Fibroblast of peridontal ligament (primary cell): ENCODE data around the gene FOXA3.
"Not testable (repeated sequence)": the region's sequence is repeated elsewhere in the genome, so short reads cannot be mapped to it uniquely, and the experiment has no call there.

ENCODE experiments used
- DNase-seq: peaks from one replicate; pipeline ENCODE4 v3.0.0-alpha.2; 2010; ENCODE audit errors: extremely low read depth

FOXA3 gene

DNA sequence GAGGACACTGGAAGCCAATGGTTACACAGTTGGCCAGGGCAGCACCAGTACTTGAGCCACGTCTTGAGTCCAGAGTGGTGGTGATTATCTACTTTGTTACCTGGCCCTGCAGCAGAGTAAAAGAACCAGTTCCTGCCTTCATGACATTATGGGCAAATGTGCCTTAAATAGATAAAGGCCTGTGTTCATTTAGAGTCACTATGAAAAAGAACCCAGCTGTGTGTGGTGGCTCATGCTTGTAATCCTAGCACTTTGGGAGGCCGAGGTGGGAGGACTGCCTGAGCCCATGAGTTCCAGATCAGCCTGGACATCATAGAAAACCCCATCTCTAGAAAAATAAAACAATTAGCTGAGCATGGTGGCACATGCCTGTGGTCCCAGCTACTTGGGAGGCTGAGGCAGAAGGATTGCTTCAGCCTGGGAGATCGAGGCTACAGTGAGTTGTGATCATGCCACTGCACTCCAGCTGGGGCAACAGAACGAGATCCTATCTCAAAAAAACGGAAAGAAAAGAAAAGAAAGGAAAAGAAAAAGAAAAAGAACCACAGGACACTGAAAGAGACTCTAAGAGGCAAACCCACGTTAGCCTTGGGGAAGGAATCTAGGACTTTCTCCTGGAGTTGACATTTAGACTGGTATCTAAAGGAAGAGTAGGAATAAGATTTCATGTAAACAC lies 25.2 kb downstream of the FOXA3 start:
- DNase-seq = no peak

DNA sequence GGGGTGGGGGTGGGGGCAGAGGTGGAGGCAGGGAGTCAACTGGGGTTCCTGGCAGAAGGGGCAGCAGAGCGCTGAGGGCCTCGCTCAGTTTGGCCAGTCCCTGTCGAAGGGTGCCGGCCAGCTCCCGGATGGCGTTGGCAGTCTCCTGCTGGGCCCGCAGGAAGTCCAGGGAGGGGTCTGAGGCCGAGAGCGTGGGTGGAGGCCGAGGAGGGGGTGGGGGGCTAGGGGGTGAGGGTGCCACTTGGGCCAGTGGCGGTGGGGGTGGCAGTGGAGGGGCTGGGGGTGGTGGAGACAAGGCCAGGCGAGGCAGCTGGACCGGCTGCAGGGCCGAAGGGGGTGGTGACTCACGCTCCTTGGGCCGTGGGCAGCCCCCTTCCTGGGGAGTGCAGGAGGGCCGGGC lies 26.8 kb downstream of the FOXA3 start:
- DNase-seq = no peak

DNA sequence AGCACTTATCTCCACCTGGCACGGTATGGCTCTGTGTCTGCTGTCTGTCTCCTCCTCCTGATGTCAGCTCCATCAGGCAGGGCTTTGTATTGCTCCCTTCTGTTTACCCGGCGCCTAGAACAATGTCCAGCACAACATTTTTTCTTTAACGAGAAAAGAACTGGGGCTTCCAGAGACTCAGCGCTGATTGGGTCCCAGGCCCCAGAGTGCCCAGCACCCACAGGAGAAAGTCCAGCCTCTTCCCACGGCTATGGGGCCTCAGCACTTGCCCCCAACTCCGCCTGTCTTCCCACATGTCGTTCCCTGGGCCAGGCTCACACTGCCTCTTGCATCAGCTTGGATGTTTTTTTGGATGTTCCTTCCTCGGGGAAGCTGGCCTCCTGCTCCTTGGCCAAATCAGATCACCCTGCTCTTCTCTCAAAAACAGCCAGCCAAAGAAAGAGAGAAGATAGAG lies 31.4 kb downstream of the FOXA3 start:
- no peak for DNase-seq

DNA sequence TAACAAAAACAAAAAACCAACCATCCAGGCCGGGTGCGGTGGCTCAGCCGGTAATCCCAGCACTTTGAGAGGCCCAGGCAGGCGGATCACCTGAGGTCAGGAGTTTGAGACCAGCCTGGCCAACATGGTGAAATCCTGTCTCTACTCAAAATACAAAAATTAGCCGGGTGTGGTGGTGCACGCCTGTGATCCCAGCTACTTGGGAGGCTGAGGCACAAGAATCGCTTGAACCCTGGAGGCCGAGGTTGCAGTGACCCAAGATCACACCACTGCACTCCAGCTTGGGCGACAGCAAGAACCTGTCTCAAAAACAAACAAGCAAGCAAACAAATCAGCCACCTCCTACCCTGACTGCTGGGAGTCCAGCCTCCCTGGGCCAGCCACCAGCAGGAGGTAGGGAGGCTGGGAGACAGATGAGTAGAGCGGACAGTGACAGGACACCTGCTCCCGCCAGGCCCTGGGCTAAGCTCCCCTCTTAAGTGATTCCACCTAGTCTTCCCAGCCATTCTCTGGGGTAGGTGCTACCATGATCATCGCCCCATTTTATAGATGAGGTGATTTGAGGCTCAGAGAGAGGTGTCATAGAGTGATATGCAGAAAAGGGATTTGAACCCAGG lies 32.0 kb downstream of the FOXA3 start:
- DNase-seq = not testable (repeated sequence)

DNA sequence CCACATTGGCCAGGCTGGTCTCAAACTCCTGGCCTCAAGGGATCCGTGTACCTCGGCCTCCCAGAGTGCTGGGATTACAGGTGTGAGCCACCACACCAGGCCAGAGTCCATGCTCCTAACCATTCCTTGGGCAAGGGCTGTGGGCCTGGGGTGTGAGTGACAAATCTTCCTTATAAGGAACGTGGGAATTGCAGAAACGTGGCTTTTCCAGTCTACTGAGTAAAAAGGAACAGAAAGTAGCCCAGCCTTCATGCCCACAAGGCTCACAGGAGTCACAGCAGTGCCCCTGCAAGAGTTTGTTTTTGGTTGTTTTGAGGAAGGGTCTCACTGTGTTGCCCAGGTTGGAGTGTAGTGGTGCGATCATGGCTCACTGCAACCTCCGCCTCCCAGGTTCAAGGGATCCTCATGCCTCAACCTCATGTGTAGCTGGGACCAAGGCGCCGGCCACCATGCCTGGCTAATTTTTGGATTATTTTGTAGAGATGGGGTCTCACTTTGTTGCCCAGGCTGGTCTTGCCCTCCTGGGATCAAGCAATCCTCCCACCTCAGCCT lies 33.2 kb downstream of the FOXA3 start:
- no peak for DNase-seq

DNA sequence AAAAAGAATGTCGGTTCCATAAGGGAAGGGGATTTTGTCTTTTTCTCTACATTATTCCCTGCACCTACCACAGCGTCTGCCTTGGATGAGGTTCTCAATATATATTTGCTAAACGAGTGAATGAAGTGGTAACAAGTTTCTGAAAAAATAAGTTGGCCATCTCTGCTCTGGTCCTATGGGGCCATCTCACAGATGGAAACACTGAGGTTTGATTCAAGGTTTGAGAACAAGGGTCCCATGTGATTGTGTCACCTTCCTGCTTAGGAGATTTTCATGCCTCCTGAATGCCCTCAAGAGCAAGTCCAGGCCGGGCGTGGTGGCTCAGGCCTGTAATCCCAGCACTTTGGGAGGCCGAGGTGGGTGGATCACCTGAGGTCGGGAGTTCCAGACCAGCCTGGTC lies 35.1 kb downstream of the FOXA3 start:
- no peak for DNase-seq

DNA sequence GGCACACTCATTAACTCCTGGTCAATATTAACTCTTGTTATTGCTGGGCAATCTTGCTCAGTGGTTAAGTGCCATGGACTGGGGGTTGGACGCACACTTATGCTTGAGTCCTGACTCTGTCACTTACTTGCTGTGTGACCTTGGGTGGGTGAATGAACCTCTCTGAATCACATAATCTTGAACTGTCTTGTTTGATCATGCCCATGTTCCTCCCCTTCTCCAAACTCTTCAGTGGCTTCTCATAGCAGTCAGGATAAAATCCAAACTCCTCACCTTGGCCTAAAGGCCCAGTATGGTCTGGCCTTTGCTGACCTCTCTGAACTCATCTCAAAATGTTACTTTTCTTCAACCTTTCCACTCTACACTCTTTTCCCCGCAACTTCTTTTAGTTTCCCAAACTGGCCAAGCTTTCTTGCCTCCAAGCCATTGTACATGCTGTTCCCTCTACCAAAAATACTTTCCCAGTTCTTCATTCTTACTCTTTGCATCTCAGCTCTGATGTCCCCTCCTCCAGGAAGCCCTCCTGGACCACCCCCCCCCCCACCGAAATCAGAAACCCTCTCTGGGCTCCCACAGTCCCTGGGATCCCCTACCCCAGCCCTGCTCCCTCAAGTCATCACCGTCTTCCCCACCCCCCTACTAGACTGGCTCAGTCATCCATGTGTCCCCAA lies 35.9 kb downstream of the FOXA3 start:
- DNase-seq = no peak

DNA sequence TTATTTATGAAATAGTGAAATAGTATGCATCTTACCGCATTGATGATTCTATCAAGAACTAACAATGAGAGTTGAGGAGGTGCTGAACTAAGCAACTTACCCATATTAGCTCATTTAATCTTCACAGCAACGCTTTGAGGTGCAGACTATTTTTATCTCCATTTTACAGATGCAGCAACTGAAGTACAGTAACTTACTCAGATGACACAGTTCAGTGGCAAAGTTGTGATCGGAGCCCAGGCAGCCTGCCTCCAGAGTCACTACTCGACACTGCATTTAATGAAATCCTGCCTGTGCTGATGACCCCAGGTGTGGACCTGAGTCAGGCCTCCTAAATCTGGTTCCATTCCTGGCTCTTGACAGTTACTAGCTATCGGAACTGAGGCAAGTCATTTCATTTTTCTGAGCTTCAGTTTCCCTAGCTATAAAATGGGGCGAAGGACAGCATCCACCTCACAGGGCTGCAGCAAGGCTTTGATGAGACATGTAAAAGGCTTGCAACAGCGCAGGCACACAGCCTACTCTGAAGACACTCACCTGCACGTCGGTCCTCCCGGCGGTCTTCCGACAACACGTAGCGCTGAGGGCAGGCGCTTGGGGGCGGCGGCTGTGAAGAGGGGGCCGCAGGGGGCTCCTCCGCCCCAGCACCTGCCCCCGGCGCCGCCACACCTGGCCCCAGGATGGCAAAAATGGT lies 36.8 kb downstream of the FOXA3 start:
- DNase-seq = no peak

DNA sequence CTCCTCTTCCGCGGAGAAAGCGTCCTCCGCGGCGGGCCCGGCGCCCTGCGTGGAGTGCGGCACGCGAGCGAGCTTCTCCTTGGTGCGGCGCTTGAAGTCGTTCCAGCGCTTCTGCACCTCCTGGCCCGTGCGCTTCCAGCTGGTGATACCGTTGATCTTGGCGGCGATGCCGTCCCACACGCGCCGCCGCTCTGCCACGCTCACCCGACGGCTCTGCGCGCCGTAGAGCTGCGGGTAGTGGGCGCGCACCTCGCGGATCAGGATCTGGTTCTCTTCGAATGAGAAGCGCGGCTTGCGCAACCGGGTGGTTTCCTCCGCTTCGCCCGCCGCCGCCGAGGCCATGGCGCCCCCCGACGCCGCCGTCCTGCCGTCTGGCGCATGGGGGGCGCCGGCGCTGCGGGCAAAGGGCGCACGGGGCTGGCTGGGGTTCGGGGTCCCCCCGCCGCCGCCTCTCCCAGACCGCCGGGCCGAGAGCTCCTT lies 37.3 kb downstream of the FOXA3 start:
- DNase-seq = peak; percentile 27

DNA sequence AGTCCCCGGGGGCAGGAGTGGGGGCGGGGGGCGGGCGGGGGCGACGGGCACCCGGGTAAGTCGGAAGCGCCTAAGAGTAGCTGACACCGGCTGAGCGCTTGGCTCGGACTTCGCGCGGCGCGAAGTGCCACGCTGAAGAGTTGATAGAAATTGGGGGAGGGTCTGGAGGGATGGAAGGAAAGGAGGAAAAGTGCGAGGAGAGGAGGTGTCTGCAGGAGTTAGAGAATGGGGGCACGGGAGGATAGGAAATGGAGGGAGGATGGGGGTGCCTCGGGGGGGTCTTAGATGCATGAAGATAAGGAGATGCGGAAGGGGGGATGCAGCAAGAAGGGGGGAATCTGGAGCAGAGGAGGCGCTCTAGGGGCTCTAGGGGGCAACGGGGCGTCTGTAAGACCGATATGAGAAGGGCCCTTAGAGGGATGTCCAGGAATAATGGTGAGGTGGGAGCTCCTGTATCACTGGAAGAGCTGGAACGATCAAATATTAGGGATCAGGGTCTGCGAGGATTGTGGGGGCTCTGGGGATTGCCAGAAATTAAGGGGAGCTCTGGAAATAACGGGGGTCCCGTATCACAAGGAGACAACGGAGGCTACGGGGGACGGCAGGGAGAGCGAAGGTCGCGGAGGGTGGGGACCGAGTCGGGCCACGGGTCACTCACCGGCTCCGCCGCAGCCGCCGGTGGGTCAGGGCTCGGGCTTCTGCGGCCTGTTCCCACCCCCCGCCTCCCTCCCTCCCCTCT lies 38.0 kb downstream of the FOXA3 start, which contains the start of gene MYPOP:
TSS of gene MYPOP (minus strand) at position 702 of the 739 bp plus-strand sequence. CDS start 840 bp downstream, outside the sequence.
- no peak for DNase-seq

DNA sequence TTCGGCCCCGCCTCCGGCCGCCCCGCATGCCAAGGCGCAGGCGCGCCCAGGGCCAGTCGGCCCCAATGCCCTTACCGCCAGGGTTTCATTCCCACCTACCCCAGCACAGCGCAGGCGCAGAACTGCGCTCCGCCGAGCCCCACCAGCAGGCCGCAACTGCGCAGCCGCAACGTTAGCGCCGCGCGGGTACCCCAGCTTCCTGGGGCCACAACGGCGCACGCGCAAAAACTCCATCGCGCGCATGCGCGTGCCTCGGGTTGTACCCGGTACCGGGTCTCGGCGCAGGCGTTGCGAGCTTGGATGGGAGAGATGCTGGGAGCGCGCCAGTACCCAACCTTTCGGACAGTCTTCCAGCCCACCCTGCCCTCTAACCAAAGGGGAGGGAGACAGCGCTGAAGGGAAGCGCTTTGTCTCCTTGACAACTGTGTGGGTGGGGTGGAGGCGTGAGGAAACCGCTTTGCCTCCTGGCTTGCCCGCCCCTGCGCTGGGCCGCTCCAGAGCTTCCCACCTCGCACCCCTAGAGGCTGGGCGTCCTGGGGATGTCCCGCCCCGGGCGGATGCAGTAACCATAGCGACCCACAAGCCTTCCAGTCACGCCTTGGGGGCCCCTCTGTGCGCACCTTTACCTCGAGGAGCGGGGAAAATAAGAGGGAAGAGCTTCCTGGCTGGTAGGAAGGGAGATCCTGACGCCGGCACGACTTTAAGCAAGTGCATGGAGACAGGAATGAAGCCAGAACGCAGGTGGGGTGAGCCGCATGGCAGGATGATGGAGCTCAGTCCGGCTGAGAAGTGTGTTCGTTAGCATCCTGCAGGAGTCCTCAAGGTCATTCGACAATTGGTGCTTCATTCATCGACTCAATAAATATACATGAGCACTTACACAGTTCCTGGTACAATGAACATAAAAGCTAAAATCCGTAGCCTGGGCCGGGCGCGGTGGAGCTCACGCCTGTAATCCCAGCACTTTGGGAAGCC lies 38.8 kb downstream of the FOXA3 start:
- peak; percentile 96 for DNase-seq

DNA sequence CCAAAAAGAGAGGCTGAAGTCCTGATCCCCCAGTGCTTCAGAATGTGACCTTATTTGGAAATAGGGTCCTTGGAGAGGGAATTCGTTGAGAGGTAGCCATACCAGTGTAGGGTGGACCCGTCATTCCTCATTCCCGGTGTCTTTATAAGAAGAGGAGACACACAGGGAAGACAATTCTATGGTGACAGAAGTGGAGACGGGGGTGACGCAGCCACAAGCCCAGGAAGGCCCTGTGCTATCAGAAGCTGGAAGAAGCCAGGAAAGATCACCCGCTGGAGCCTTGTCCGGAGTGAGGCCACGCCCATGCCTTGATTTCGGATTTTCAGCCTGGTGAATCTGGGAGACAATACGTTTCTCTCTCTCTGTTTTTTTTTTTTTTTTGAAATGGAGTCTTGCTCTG lies 40.9 kb downstream of the FOXA3 start:
- no peak for DNase-seq

DNA sequence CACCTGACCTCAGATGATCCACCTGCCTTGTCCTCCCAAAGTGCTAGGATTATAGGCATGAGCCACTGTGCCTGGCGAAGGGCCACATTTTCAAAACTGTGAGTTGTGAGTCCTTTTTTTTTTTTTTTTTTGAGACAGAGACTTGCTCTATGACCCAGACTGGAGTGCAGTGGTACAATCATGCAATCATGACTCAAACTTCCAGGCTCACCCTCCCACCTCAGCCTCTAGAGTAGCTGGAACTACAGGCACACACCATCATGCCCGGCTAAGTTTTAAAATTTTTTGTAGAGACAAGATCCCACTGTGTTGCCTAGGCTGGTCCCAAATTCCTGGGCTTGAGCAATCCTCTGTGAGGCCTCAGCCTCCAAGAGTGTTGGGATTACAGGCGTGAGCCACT lies 42.1 kb downstream of the FOXA3 start:
- DNase-seq = no peak

DNA sequence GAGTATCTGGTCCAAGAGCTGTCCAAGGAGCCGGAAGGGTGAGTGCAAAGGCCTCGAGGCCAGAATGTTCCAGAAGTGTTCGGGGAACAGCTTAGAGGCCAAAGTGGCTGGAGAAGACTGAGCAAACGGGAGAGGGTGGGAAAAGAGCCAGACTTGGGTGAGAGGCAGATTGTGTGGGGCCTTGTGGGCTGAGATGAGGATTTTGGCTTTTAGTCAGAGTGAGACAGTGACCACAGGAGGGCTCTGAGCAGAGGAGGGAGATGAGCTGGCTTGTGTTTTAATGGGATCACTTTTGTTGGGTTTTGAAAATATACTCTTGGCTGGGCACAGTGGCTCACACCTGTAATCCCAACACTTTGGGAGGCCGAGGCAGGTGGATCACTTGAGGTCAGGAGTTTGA lies 44.8 kb downstream of the FOXA3 start:
- DNase-seq = no peak

DNA sequence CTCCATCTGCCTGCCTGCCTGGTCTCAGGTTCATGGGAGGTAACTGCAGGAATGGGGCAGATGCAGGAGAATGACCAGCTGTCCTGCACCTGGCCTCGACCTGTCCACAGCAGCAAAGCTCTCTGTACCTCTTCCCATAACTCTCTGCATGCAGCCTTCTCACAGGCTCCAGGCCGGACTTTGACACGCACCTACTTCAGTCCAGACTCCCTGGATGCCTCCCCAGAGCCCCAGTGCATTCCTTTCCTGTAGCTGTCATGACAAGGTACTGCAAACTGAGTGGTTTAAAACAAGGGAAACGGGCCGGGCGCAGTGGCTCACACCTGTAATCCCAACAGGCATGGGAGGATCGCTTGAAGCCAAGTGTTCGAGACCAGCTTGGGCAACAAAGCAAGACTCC lies 47.2 kb downstream of the FOXA3 start:
- DNase-seq = no peak

DNA sequence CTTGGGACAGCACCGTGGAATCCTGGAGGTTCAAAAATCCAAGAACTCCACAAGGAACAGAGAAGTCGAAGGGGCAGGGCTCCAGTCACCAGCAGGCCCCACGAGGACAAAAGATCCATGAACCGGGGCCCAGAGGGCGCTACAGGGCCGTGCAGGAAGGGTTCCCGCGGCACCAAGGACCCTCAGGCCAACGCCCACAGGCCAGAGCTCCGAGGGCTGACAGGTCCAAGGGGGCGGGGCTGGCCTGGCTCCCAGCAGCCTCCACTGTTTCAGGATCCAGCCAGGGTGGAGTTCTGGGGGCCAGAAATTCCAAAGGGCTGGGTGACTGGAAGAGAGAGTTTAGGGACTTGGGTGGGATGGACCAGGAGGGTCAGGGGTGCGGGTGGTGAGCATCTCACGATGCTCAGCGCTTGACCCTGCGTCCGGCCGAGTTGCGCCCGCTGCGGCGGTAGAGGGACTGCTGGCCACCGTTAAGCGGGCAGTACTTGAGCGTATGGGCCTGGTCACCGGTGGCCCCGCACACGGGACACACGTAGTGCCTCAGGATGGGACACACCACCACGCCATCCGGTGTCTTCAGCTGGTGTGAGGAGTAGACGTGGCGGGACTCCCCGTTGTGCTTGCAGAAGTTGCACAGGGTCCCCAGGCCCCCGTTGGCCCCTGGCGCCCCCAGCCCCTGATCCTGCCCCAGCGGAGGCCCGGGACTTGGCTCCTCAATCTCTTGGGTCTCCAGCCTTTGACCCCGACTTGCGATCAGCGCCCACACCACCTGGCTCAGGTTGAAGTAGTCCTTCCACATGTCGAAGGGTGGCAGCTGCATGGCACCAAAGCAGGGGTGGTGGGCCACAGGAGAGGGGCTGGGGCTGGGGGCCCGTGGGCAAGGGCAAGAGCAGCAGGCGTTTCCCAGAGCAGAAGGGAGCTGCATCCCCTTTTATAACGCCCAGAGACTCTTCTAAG lies 50.0 kb downstream of the FOXA3 start, which contains the start of gene NANOS2:
TSS of gene NANOS2 (minus strand) at position 905 of the 957 bp plus-strand sequence. CDS start at position 820, 85 bp downstream.
- DNase-seq = no peak

DNA sequence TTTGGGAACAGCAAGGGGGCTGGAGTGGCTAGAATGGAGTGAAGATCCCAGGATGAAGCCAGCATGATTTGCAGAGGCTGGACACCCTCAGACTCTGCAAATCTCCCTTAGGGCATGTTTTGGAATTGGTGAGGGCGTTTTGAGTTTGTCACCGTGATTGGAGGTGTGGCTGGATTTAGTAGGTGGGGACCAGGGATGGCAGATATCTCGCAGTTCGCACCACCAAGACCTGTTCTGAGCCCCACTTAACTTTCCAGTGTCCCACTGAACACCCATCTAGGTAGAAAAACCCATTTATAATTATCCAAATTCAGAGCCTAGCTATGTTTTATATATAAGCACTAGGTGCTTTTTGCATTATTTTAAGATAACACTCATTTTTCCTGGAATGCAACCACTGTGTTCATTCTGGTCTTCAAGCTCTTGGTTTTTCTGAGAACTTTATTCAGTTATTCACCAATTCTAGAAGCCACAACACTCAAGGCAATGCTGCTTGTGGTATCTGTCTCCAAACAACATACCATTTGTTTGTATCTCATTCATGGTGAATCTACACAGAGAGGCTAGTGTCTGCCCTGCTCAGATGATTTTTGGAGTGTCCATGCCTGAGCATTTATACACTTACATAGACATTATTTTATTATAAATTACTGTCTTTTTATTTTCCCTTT lies 53.4 kb downstream of the FOXA3 start:
- DNase-seq = no peak

DNA sequence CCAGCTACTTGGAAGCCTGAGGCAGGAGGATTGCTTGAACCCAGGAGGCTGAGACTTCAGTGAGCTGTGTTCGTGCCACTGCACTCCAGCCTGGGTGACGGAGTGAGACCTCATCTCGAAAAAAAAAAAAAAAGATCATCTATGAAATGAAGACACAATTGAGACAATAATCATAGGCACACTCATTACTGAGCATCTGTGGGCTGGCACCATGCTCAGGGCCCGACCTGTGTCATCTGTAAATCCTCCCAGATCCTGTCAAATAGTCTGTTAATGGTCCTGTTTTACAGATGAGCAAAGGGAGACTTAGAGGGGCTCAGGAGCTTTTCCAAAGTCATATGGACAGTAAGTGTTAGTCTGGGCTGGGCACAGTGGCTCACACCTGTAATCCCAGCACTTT lies 54.6 kb downstream of the FOXA3 start:
- no peak for DNase-seq
